ENCODE data around the gene TMEM229B.
A peak's percentile ranks its signal among the peaks of the same experiment; 100 is the strongest.

Gene TMEM229B

DNA sequence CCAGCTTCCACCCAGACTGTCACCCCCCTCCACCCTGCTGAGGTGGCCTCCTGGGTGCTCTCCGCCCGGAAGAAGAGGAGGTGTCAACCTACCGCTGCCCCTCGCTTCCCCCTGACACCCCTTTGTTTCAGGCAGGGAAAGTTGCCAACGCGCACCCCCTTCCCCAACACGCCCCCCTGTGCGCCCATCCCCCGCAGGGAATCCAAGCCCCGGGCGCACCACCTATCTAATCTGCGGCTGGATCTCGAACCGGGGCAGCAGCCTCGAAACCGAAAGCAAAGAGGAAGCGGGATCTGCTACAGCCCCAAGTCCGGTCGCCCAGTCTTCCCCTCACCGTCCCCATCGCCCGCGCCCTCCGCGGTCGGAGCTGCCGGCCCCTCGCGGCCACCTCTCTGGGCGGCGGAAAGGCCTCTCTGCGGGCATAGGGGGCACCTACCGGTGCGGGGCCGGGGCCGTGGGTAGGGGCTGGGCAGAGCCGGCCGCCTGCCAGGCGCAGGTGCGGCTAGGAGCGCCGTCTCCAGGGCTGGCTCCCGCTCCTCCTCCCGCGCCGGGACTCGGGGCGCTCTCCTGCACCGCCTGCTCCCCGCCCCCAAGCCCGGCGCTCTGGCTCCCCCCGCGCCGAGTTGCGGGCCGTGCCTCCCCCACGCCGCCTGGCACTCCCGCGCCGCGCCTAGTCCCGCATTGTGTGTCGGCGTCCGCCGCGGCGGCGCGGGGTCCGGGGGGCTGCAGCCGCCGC, 26.3 kb upstream of the TMEM229B start:
- DNase-seq, result peak; percentile 49

DNA sequence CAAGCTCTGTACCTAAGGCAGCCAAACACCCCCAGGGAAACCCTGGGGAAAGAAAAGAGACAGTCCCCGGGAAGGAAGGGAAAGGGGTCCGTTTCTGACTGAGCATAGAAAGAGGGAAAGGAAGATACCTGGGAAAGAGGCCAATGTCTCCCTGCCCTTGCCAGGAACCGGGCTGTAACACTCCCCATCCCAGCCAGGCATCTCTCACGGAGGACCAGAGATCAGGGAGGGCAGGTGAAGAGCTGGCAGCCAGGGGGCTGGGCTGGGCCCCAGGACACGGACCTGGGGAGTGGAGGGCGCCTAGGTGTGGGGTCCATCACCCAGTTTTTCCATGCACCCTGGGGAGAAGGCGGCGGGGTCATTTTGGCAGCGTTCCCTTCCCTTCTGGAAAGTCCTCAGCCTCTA, 25.7 kb upstream of the TMEM229B start:
- DNase-seq, result no peak

DNA sequence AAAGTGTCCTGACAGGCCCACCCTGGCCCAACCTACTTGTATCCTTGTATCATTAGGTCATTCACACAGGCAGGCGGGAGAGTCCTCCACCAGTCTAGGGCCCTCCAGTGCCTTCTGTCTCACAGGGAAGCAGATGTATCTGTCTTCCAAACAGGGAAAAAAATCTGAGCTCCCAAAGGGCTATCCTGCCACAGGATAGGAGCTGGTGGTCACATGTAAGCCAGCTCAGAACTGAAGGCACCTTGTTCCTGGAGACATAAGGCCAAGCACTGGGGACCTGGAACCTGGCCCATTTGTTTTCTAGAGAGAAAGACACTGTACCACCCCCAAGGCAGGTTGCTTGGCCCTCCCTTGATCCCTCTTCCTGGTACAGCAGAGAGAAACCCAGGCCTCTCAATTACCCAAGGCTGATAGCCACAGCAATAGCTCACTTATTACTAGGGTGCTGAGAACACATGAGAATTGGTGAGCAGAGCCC, 25.1 kb upstream of the TMEM229B start:
- no peak for DNase-seq

DNA sequence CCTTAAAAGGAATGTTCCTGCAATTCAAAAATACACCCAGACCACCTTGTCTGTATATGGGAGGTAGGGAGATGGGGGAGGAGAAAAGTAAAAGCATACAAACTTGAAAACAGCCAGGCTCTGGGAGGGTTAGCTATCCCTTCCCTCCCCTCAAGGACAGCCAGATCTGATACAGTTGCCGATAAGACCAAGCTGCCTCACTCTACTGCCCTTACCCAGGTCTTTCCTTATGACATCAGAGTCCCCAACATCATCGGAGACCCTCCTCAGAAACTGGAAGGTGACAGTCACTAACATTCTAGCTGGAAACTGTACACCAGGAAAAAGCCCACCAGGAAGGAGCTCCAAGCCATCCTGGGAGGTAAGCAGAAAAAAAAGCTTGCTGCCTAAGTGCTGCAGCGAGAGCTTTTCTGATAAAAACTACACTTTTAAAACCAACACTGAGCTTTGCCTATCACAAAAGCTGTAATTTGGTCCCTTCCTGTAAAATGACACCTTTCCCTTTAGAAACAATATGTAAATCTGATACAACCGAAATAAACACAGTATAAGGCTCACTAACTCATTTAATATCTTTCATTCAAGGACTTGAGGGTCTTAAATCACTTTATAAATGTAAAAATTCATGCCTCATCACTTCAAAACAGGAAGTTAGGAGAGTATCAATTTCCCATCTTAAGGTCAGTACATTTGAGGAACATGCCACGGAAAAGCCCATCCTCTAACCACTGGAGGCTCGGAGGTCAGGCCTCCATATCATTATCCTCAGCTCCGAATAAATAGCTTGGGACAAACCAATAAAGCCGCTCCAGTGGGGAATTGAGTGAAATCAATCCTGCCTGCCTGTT, 24.2 kb upstream of the TMEM229B start:
- DNase-seq, result no peak

DNA sequence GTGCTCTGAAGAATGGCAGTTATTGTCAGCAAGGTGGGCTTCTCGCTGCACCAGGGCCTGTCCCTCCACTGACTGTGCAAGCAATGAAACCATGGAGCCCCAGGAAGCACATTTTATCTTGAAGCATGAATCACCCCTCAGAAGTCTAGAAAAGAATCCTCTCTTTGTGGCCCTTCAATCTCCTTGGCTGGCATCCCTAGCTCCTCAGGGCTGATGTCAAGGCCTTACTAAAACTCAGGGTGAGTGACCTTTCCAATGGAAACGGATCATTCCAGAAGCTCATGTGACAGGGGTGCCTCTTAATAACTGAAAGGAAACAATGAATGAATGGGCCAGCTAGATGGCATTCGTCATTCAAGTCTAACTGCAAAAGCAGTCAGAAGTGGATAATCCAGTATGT, 22.3 kb upstream of the TMEM229B start:
- DNase-seq, result no peak

DNA sequence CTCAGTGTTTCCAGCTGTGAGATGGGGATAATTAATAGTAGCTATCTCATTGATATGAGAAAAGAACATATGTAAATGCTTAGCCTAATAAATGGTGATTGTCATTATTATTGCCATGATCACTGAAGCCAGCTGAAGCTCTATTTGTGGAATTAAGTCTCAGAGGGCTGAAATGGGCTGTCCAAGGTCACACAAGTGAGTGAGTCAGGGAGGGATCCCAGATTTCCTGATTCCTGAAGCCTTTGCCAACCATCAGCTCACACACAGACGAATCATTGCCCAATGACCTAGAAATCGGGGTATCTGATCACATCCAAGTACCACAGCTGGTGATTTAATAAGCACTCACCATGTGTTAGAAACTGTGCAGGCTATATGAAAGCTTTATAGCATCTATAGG, 21.6 kb upstream of the TMEM229B start:
- DNase-seq, result no peak

DNA sequence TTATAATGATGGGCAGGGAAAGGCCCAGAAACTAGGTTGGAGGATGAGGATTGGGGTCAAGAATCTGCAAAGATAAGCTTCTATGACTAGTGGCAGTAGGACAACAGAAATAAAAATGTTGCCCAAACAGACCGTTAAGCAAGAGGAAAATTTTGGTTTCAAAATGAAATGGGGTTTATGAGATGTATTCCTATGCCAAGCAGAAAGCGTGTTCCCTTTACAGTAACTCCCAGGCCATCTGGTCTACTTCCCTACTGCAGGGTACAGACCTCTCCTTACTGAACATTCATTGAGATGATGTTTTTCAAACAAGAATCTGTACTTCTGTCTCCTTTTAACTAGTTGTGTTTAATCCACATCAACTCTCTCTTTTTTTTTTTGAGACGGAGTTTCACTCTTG, 20.4 kb upstream of the TMEM229B start:
- no peak for DNase-seq

DNA sequence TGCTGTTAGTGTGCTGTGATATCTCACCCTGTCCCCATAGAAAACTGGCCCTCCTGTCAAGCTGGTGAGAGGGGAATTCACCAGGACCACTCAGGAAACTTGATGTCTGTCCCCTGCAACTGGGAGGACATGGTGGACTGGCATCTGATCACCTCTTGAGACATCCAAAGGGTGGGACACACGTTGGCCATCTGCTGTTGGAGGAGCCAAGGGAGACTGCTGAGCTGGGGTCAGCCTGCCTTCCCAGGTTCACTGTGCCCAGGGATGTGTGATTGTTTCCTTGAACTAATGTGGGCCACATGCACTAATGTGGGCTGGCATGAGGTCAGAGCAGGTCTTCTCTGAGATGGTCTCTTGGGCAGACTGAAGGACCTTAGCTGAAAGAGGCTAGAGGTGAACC, 16.7 kb upstream of the TMEM229B start:
- DNase-seq, result no peak

DNA sequence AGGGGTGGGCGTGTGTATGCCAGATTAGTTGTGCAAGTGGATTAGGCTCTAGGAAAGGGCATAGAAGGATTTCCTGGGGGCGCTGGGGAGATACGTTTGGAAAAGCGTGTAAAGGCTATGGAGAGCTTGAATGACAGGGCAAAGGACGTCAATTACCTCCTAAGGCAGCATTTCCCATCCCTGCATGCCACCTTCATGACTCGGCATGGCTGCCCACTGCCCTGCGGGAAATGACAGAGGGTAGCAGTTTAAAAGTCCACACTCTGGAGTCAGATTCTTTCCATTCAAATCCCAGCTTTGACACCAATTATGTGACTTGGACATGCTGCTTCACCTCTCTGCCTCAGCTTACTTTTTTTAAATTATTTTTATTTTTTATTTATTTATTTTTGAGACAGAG, 14.8 kb upstream of the TMEM229B start:
- no peak for DNase-seq

DNA sequence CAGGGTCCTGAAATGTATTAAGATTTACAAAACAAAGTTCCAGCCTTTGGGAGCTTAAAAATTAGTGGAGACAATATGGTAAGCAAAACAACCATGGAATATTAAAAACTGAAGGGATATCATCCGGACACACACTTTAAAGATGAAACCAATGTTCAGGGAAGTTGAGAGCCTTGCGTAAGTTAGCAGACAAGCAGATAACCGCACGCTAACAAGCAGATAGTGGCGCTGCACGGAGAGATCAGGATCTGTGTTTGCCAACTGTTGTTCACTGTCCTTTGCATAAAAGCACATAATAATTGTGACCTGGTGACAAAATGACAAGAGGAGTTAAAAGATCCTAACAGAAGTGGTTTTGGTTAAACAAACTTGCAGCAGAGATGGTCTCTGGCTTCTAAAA, 14.3 kb upstream of the TMEM229B start:
- no peak for DNase-seq

DNA sequence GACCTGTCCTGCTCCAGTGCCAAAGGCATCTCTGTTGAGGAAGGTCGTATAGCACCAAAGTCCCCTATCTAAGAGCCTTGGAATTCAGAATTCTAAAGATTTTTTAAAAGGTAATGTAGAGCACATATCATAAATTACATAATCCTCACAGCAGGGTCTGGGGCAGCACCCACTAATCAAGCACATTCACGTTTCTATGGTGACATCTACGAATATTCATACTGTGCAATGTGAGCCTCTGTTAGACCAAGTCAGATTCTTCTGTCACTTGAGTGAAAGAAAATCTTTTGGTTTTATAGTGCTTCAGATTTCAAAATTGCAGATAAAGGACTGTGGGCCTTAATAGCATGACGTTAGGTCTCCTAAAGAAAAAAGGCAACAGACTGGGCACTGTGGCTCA, 13.1 kb upstream of the TMEM229B start:
- DNase-seq, result no peak

DNA sequence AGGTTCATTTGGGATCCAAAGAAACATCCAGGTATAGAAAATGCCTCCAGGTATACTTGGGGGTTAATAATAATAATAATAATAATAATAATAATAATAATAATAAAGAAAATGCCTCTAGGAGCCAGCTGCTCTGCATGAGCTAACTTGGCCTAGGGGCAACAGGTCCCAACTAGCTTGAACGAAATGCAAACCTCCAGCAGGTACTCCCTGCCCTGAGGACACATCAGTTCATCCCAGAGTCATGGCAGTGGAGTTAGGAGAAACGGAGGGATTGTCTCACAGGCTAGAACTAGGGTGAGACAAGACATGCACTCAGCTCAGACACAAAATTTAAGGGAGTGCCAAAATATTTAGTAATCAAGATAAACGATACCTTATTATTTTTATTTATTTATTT, 12.5 kb upstream of the TMEM229B start:
- no peak for DNase-seq

DNA sequence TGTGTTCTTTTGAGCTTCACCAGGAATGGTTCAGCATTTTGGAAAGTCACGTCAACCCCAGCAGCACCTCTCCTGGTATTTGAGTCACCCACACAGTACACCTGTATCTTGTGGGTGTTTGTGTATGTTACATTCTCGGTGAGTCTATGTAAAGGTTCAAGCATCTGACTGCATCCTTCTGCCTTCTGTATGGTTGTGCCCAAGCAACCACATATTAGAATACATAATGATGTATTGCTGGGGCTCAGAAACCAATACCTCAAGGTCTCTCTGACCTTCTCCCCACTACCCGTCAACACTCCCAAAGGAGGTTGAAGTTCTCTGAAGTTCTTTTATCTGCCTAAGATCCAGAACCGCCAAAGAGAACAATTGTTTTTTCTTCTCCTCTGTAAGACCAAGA, 9.2 kb upstream of the TMEM229B start:
- DNase-seq, result no peak

DNA sequence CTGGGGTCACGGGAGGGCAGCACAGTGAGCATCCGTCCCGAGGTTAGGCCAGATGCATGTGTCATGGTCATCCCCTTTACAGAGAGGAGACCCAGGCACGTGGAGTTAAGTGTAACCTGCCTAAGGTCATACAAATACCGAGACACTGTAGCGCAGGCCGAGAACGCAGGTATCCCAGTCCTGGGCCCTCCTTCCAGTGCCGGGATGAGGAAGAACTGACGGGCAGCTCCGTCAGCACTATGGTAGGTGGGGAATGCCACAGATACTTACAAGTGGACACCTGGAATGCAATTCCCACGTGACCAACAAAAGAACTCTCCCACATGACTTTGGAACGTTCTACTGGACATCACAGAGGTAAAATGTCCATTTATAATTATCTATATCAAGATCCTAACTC, 8.7 kb upstream of the TMEM229B start:
- no peak for DNase-seq

DNA sequence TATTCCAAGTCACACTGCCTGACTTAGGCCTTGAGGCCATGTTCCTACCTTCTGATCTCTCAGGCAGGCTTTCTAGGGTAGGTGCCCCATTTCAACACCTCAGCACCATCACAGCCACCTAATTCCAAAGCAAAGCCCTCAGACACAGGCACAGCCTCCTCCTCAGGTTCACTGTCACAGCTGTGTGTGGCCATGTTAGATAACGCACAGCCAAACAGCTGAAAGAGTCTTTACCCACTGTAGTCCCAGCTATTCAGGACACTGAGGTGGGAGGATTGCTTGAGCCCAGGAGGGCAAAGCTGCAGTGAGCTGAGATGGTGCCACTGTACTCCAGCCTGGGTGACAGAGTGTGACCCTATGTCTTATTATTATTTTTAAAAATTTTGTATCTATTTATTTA, 7.3 kb upstream of the TMEM229B start:
- no peak for DNase-seq

DNA sequence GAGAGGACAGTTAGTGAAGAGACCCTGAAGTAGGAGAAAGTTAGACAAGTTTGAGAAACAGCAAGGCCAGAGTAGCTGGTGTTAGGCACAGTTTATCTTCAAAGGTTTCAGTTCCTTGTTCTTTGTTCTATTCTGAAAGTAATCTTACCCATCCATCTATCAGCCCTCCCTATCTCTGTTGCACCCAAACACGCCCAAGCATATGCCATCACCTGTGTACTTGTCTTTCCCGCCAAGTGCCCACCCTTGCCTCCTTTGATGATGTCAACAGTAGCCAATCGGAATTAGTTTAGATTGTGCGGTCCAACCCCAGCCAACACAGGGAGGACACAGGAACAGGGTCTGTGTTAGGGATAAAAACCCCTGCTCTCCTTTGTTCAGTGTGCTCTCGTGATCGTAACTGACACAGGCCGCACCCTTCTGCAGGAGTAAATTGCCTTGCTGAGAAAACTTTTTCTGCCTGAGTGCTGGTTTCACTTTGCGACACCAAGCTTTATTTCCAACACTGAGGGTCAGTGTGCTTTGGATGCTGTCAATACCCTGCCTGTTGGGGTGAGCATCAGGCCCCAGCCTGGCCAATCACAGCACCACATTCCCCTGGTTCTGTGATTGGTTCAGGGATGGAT, 4.7 kb upstream of the TMEM229B start:
- no peak for DNase-seq

DNA sequence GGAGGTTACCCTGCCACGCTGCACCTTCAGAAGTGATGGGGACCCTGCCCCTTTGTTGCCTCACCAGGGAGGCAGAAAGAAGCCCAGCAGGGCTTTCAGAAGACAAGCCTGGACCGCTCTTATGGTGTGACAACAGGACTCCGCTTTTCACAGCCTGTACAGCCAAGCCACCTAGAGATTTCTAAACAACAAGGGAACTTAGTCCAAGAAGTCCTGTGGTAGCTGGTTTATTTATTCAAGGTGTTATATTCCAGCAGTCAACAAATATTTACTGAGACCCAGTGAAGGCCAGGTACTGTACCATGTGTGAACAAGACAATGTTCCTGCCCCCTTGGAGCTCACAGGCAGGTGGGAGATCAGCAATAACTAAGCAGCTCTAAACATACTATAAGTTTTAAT, 4.0 kb upstream of the TMEM229B start:
- no peak for DNase-seq

DNA sequence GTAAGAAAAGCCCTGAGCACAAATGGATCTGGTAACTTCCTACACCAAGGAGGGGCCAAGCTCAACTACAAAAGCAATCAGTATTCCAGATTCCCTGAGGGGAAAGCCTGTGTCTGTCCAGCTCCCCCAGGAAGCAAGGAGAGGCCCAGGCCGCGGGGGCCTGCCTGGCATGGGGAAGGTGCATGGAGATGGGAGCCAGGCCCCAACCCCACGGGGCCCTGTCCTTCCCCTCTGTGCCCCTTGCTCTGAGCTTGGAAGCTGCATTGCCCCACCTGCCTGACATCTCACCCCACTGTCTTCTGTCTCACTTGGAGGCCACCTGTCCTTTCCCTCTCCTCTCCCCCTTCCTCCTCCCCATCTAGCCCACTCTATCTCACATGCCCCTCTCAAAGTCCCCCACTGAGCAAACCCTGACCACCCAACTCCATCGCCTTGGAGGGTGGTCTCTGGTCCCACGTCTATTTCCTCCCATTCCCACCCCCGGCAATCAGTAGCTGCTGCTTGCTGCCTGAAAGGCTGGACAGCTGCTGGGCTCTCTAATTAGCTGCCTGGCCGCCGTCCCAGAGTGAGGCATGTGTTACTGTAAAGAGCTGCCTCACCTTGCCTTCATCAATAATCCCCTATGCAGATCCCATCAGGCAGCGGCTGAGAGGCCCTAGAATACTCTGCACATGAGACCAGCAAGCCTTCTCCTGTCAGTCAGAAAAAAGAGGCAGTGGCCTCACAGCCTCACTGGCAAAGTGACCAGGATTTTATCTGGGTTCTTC, 3.4 kb upstream of the TMEM229B start:
- DNase-seq, result no peak

DNA sequence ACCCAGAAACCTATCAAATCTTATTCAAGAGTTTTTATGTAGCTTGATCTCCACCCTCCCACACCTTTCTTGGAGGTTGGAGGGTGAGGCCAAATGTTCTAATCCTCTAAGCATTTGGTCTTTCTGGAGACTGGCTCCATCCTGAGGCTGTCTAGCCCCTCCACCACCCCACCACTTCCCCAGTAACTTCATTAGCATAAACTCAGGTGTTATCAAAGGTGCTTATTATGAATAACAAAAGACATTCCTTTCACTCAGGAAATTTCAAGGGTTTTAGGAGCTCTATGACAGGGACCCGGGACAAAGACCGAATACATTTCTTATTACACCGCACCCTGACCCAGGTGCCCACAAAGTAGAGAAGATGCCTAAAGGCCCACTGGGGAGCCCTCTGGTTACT, 2.8 kb upstream of the TMEM229B start:
- no peak for DNase-seq

DNA sequence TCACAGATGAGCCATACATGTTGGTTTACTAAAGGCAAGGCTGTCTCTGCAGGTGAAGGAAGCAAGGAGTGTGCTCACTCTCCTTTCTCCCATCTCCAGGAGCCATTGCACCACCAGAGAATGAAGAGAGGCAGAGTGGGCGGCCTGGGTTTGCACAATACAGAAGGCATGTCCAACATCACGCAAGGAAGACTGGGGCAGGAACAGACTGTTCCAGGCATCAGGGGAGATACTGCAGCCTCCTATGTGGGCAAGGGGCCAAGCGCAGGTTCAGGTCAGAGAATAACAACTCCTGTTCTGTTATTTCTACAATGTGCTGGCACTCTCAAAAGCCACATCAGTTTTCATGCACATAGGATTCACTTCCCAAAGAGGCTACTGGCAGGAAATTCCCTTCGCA, 1.7 kb upstream of the TMEM229B start:
- DNase-seq, result no peak

DNA sequence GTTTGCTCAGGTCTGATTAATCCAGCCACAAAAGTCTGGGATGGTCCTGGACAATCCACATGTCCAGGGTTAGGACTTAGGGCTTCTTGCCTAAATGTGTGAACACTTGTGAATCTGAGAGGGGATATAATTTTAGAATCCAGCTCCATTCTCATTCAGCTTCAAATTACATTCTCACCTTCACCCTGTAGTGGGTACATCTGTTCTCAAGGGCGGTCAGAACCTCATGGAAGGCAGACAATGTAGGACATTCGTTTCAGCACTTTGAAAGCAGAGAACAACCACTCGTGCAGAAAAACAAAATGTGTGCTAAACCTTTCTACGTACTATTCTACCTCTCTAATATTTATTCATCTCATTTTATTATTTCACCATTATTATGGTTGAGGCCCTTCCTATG, 1.2 kb downstream of the TMEM229B start:
- DNase-seq, result no peak

DNA sequence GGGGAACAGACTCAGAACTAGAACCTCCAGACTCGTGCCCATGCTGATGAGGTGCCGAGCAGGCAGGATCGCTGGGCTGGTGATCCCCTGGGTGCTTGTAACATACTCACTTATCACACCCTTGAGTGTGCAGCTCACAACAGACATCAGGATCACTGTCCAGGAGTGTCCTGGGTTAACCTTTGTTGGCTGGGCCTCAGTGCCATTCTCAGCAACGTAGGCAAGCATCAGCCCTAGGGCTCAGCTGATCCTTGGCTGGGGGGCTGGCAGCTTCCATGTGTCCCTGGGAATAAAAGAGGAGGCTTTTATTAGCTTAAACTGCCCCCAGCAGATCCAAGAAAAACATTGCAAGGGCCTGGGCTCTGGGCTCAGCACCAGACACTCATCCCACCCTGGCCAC, 1.6 kb downstream of the TMEM229B start:
- no peak for DNase-seq

DNA sequence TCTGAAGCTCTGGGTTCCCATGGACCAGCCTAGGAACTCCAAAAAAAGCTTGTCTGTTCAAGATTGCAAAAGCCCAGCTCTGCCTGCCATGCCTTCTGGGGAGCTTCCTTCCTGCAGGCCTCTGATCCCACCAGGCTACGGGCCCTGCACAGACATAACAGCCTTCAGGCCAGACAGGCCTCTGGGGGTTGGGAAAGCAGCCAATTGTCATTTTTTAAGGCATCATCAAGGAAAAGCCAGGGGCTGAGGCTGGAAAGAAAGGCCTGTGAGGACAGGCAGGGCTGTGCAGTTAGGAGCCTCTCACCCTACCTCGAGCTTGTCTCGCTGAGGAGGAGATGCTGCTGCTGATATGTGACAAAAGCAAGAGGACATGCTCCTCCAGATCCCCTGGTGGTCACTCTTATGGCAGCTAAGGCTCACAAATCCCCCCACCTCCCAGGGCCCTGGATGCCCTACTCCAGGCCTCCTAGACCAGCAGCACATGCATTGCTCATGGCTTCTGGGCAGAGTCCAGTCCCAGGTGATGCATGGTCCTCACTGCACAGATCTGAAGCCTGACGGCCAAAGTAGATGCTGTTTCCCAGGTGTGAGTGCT, 2.9 kb downstream of the TMEM229B start:
- no peak for DNase-seq
